ENCODE data around the gene DNAH1.

- TF ChIP-seq CTCF (IDR thresholded peaks at IDR 0.05) (no peak), POLR2A (IDR thresholded peaks at IDR 0.05) (no peak)
Observed at GRCh38 chr3:52441772-52442332, 125.7 kb downstream of the DNAH1 start.
